ENCODE results near the gene GXYLT1.

GXYLT1 gene

GRCh38 chr12:42090899-42091298, 53.8 kb downstream of the GXYLT1 start:
- no peak for TF ChIP-seq CTCF (IDR thresholded peaks at IDR 0.05)

- TF ChIP-seq CTCF (IDR thresholded peaks at IDR 0.05) = no peak
Measured at GRCh38 chr12:42086031-42086430, 58.6 kb downstream of the GXYLT1 start.

- no peak for TF ChIP-seq CTCF (IDR thresholded peaks at IDR 0.05)
Measured at GRCh38 chr12:42085594-42085993, 59.1 kb downstream of the GXYLT1 start.

- no peak for TF ChIP-seq CTCF (IDR thresholded peaks at IDR 0.05)
Measured at GRCh38 chr12:42084522-42084921, 60.2 kb downstream of the GXYLT1 start.

GRCh38 chr12:42076976-42077375, 67.7 kb downstream of the GXYLT1 start:
- TF ChIP-seq CTCF (IDR thresholded peaks at IDR 0.05) = no peak

- no peak for TF ChIP-seq CTCF (IDR thresholded peaks at IDR 0.05)
Measured at GRCh38 chr12:42070036-42070435, 74.6 kb downstream of the GXYLT1 start.

- no peak for TF ChIP-seq CTCF (IDR thresholded peaks at IDR 0.05)
Measured at GRCh38 chr12:42059127-42059526, 85.5 kb downstream of the GXYLT1 start.

GRCh38 chr12:42056130-42056529, 88.5 kb downstream of the GXYLT1 start:
- no peak for TF ChIP-seq CTCF (IDR thresholded peaks at IDR 0.05)

All from LNCAP (cell line).